GM23248 (cell line): ENCODE results near the gene EMC10. TPM values are rescaled to one million over a fixed set of nuclear protein-coding genes. Genes with fewer than 3 reads are reported as not detected.

ENCODE experiments used
- DNase-seq: peaks from one replicate; pipeline ENCODE4 v3.0.0-alpha.2; 2015
- H2AFZ ChIP-seq: fragments of 200-600 bp; sonication (generic); 2 replicates; pipeline ENCODE4 v1.6.1; 2016; ENCODE audit warnings: antibody characterized with exemption
- H3F3A ChIP-seq: fragments of 200-600 bp; sonication (generic); 2 replicates; pipeline ENCODE4 v1.6.1; 2016; ENCODE audit warnings: mild to moderate bottlenecking, antibody characterized with exemption, mixed run types; ENCODE audit not compliant: insufficient read depth
- H3K27ac ChIP-seq: fragments of 200-600 bp; sonication (generic); 2 replicates; pipeline ENCODE4 v1.5.1; 2016; ENCODE audit warnings: mild to moderate bottlenecking
- H3K27me3 ChIP-seq: fragments of 200-600 bp; sonication (generic); replicated peaks from 2 replicates; pipeline ENCODE4 v1.6.1; 2016; ENCODE audit warnings: mild to moderate bottlenecking; ENCODE audit not compliant: insufficient read depth
- H3K36me3 ChIP-seq: fragments of 200-600 bp; sonication (generic); 2 replicates; pipeline ENCODE4 v1.6.1; 2016; ENCODE audit warnings: low read depth, mild to moderate bottlenecking
- H3K4me1 ChIP-seq: fragments of 200-600 bp; sonication (generic); 2 replicates; pipeline ENCODE4 v1.6.1; 2016; ENCODE audit warnings: mild to moderate bottlenecking; ENCODE audit not compliant: insufficient read depth
- H3K4me2 ChIP-seq: fragments of 200-600 bp; sonication (generic); one replicate; pipeline ENCODE4 v1.6.1; 2016; ENCODE audit warnings: mild to moderate bottlenecking; ENCODE audit not compliant: unreplicated experiment
- H3K4me3 ChIP-seq: fragments of 200-600 bp; sonication (generic); 2 replicates; pipeline ENCODE4 v1.5.1; 2016; ENCODE audit warnings: mild to moderate bottlenecking
- H3K79me2 ChIP-seq: fragments of 200-600 bp; sonication (generic); 2 replicates; pipeline ENCODE4 v1.6.1; 2016; ENCODE audit warnings: mild to moderate bottlenecking; ENCODE audit not compliant: insufficient read depth
- H3K9ac ChIP-seq: fragments of 200-600 bp; sonication (generic); 2 replicates; pipeline ENCODE4 v1.6.1; 2016; ENCODE audit warnings: mild to moderate bottlenecking
- H3K9me2 ChIP-seq: fragments of 200-600 bp; sonication (generic); 2 replicates; pipeline ENCODE4 v1.6.1; 2016; ENCODE audit warnings: mixed run types, mild to moderate bottlenecking, moderate library complexity; ENCODE audit not compliant: insufficient read depth
- H3K9me3 ChIP-seq: fragments of 200-600 bp; sonication (generic); one replicate; pipeline ENCODE4 v1.6.1; 2017; ENCODE audit warnings: low read depth
- H4K20me1 ChIP-seq: fragments of 200-600 bp; sonication (generic); 2 replicates; pipeline ENCODE4 v1.6.0; 2016; ENCODE audit not compliant: insufficient read depth
- EZH2 ChIP-seq: fragments of 200-600 bp; sonication (generic); IDR thresholded peaks from 2 replicates; pipeline ENCODE4 v1.6.1; 2018; ENCODE audit warnings: antibody characterized with exemption, mild to moderate bottlenecking; ENCODE audit not compliant: insufficient read depth, poor library complexity, severe bottlenecking
- EZH2phosphoT487 ChIP-seq: fragments of 200-600 bp; sonication (generic); IDR thresholded peaks from 2 replicates; pipeline ENCODE4 v1.6.1; 2018; ENCODE audit warnings: antibody characterized with exemption, moderate library complexity, mild to moderate bottlenecking, low read depth; ENCODE audit not compliant: insufficient read depth
- WGBS, 2 experiments: methylation state at CpG; one replicate each; pipeline ENCODE4 v1.1.6; 2015 to 2017; ENCODE audit warnings: low lambda C conversion rate in 2 of 2, low coverage in 1 of 2; ENCODE audit errors: missing lambda C conversion rate in 2 of 2; 5-methylcytosine and 5-hydroxymethylcytosine counted together
- in situ Hi-C: fragments of 300-500 bp; cut with MboI; formaldehyde crosslinking; loops from 2 replicates; pipeline ENCODE4 v1.15.0; 2020
- polyA plus RNA-seq: library from polyadenylated mRNA; unstranded; fragments of >200 nt; fragmentation: Nextera tagmentation; extraction: Ambion mirVana; gene quantifications from 2 replicates; pipeline ENCODE4 v1.2.1, GENCODE V29; 2016
- total RNA-seq: library from RNA; depleted of rRNA; stranded (reverse); fragments of >200 nt; shearing (Covaris generic); gene quantifications from 2 replicates; pipeline ENCODE4 v1.2.3, GENCODE V29; 2014

EMC10 gene
- total and polyA plus RNA-seq, 2 experiments from 2014 or later = 7.2 to 96.6 TPM

- Histone ChIP-seq H3K36me3 (no peaks in the 10 kb centered on the region), H3K9me2 (no peaks in the 10 kb centered on the region), H2AFZ (no peak overlapping the region), H3K27me3 (no peaks in the 10 kb centered on the region; the same call in 1 of the 2 replicates), H3K4me2 (no peak overlapping the region), H3K4me3 (no peak overlapping the region), H4K20me1 (no peaks in the 10 kb centered on the region), H3K9me3 (no peaks in the 10 kb centered on the region), H3K27ac (no peak overlapping the region), H3K9ac (no peak overlapping the region), H3K79me2 (no peaks in the 10 kb centered on the region), H3F3A (no peaks in the 10 kb centered on the region), H3K4me1 (no peaks in the 10 kb centered on the region)
- WGBS, 2 experiments = 45 to 55% methylated on average over 19 of the region's 19 CpGs
- no peak for DNase-seq
- TF ChIP-seq EZH2phosphoT487 (no peak), EZH2 (no peak)
- in situ Hi-C loops = no loop called here
Measured at GRCh38 chr19:50464348-50464747, 12.0 kb upstream of the EMC10 start.

- H3K9me2 ChIP-seq = no peaks in the 10 kb centered on the region
- TF ChIP-seq EZH2 (no peak), EZH2phosphoT487 (no peak)
- H3F3A ChIP-seq = no peaks in the 10 kb centered on the region
- H3K4me3 ChIP-seq = no peak overlapping the region
- H3K36me3 ChIP-seq = no peaks in the 10 kb centered on the region
- no peak overlapping the region for H2AFZ ChIP-seq
- no peaks in the 10 kb centered on the region for H3K4me1 ChIP-seq
- no peak for DNase-seq
- H3K27ac ChIP-seq = no peak overlapping the region
- WGBS, 2 experiments = 58 to 69% methylated on average over 11 to 13 of the region's 13 CpGs
- no peak overlapping the region for H3K9ac ChIP-seq
- no peaks in the 10 kb centered on the region for H3K9me3 ChIP-seq
- no peaks in the 10 kb centered on the region for H3K79me2 ChIP-seq
- H3K27me3 ChIP-seq = no peaks in the 10 kb centered on the region; the same call in 1 of the 2 replicates
- no peaks in the 10 kb centered on the region for H4K20me1 ChIP-seq
- H3K4me2 ChIP-seq = no peak overlapping the region
- in situ Hi-C loops = no loop called here
Measured at GRCh38 chr19:50465000-50465399, 11.3 kb upstream of the EMC10 start.

GRCh38 chr19:50465986-50466705, 10.2 kb upstream of the EMC10 start:
- H2AFZ ChIP-seq = no peak overlapping the region
- no peak overlapping the region for H3K9ac ChIP-seq
- H3K27ac ChIP-seq = no peak overlapping the region
- no peak overlapping the region for H3K4me2 ChIP-seq
- TF ChIP-seq EZH2phosphoT487 (no peak), EZH2 (no peak)
- 19% methylated on average over 27 to 29 of the region's 29 CpGs for WGBS, 2 experiments
- H3K4me3 ChIP-seq = no peak overlapping the region
- in situ Hi-C loops = no loop called here
- peak; percentile 30 for DNase-seq
- no peaks in the 10 kb centered on the region for H3K36me3 ChIP-seq
- no peaks in the 10 kb centered on the region for H3F3A ChIP-seq
- no peaks in the 10 kb centered on the region for H4K20me1 ChIP-seq
- no peaks in the 10 kb centered on the region for H3K79me2 ChIP-seq
- H3K27me3 ChIP-seq = no peaks in the 10 kb centered on the region; the same call in 1 of the 2 replicates
- H3K9me3 ChIP-seq = no peaks in the 10 kb centered on the region
- no peaks in the 10 kb centered on the region for H3K4me1 ChIP-seq
- no peaks in the 10 kb centered on the region for H3K9me2 ChIP-seq

- H3K27me3 ChIP-seq = no peaks in the 10 kb centered on the region; the same call in 1 of the 2 replicates
- DNase-seq = no peak
- H3K9me3 ChIP-seq = no peaks in the 10 kb centered on the region
- TF ChIP-seq EZH2phosphoT487 (no peak), EZH2 (no peak)
- no peaks in the 10 kb centered on the region for H3K79me2 ChIP-seq
- H3K36me3 ChIP-seq = no peaks in the 10 kb centered on the region
- WGBS, 2 experiments = 43 to 50% methylated on average over 11 of the region's 11 CpGs
- in situ Hi-C loops = no loop called here
- H3K9ac ChIP-seq = no peak overlapping the region
- H3F3A ChIP-seq = no peaks in the 10 kb centered on the region
- no peak overlapping the region for H3K4me3 ChIP-seq
- no peak overlapping the region for H2AFZ ChIP-seq
- H3K4me1 ChIP-seq = no peaks in the 10 kb centered on the region
- no peaks in the 10 kb centered on the region for H4K20me1 ChIP-seq
- no peak overlapping the region for H3K4me2 ChIP-seq
- H3K9me2 ChIP-seq = no peaks in the 10 kb centered on the region
- no peak overlapping the region for H3K27ac ChIP-seq
Measured at GRCh38 chr19:50466706-50467039, 9.6 kb upstream of the EMC10 start.

- no peaks in the 10 kb centered on the region for H3K9me3 ChIP-seq
- H2AFZ ChIP-seq = no peak overlapping the region
- no peaks in the 10 kb centered on the region for H3K79me2 ChIP-seq
- H3K4me3 ChIP-seq = no peak overlapping the region
- H3K36me3 ChIP-seq = no peaks in the 10 kb centered on the region
- H4K20me1 ChIP-seq = no peaks in the 10 kb centered on the region
- 54 to 58% methylated on average over 17 to 18 of the region's 18 CpGs for WGBS, 2 experiments
- in situ Hi-C loops = no loop called here
- no peaks in the 10 kb centered on the region for H3F3A ChIP-seq
- H3K27ac ChIP-seq = no peak overlapping the region
- DNase-seq = no peak
- TF ChIP-seq EZH2 (no peak), EZH2phosphoT487 (no peak)
- H3K9me2 ChIP-seq = no peaks in the 10 kb centered on the region
- H3K4me2 ChIP-seq = no peak overlapping the region
- H3K9ac ChIP-seq = no peak overlapping the region
- no peaks in the 10 kb centered on the region for H3K4me1 ChIP-seq
- H3K27me3 ChIP-seq = no peaks in the 10 kb centered on the region
Measured at GRCh38 chr19:50467566-50467965, 8.7 kb upstream of the EMC10 start.
